Endothelial cell of umbilical vein (primary cell): ENCODE results near the gene ELMO1. TPM values are rescaled to one million over a fixed set of nuclear protein-coding genes. Genes with fewer than 3 reads are reported as not detected.

Experiments used
- BruUV-seq: library from RNA; stranded (reverse); fragments of 400-500 nt; replicated peaks from 2 replicates; lab custom pipeline; 2021; lab: Mats Ljungman, UMichigan
- CTCF ChIA-PET: fragments of 300-600, 350-600 bp; sonication (Branson Sonifier 250); formaldehyde crosslinking; loops from one replicate; lab custom pipeline; 2021; ENCODE audit warnings: antibody characterized with exemption, inconsistent platforms; lab: Charles Lee
- POLR2A ChIA-PET: fragments of 300-600, 350-600 bp; sonication (Branson Sonifier 250); formaldehyde crosslinking; loops from one replicate; lab custom pipeline; 2021; ENCODE audit warnings: antibody characterized with exemption, inconsistent platforms; lab: Charles Lee
- DNase-seq: peaks from one replicate; pipeline ENCODE4 v3.0.0-alpha.2; 2011; ENCODE audit warnings: low read depth, low spot score
- FAIRE-seq: peaks from 2 replicates; lab custom pipeline; 2011; peaks lifted over from hg19 to GRCh38; lab: Jason Lieb, UNC
- H2AFZ ChIP-seq: 2 replicates; pipeline ENCODE4 v1.6.0; 2012; ENCODE audit warnings: low read depth, low read length, control low read depth, inconsistent platforms
- H3K27ac ChIP-seq: 2 replicates; pipeline ENCODE4 v1.5.1; 2011; ENCODE audit warnings: low read depth, mild to moderate bottlenecking, control low read depth, low read length, moderate library complexity; ENCODE audit not compliant: insufficient read depth
- H3K27me3 ChIP-seq, 2 experiments: 2 replicates each; pipeline versions ENCODE4 v1.6.0 to v1.6.1; 2011; ENCODE audit warnings: low read length in 2 of 2, mixed read lengths in 1 of 2; ENCODE audit not compliant: control insufficient read depth in 2 of 2, insufficient read depth in 2 of 2
- H3K36me3 ChIP-seq, 2 experiments: 2 replicates in 1 of 2; 3 replicates in 1 of 2; pipeline ENCODE4 v1.5.1; 2011; ENCODE audit warnings: low read length in 2 of 2, mild to moderate bottlenecking in 1 of 2, moderate library complexity in 1 of 2; ENCODE audit not compliant: control insufficient read depth in 2 of 2, insufficient read depth in 2 of 2; ENCODE audit errors: extremely low read depth in 1 of 2
- H3K4me1 ChIP-seq: 3 replicates; pipeline ENCODE4 v1.5.1; 2011; ENCODE audit warnings: mild to moderate bottlenecking, low read length; ENCODE audit not compliant: control insufficient read depth, insufficient read depth; ENCODE audit errors: extremely low read depth
- H3K4me2 ChIP-seq: 2 replicates; pipeline ENCODE4 v1.6.1; 2011; ENCODE audit warnings: low read length, control low read depth, mixed read lengths; ENCODE audit not compliant: insufficient read depth
- H3K4me3 ChIP-seq, 3 experiments: fragments of 200-600 bp in 1 of 3; sonication (generic), shearing (Covaris generic) in 1 of 3; replicated peaks in 1 of 3; 2 replicates each; pipeline ENCODE4 v1.5.1; 2011 to 2016; ENCODE audit warnings: control low read depth in 3 of 3, low read length in 3 of 3, mild to moderate bottlenecking in 2 of 3, inconsistent platforms in 1 of 3, low read depth in 1 of 3, moderate library complexity in 1 of 3; ENCODE audit not compliant: insufficient read depth in 1 of 3
- H3K79me2 ChIP-seq: 2 replicates; pipeline ENCODE4 v1.6.0; 2012; ENCODE audit warnings: low read length, inconsistent platforms; ENCODE audit not compliant: control insufficient read depth, insufficient read depth
- H3K9ac ChIP-seq: replicated peaks from 2 replicates; pipeline ENCODE3; 2011; ENCODE audit warnings: low read length, control low read depth; ENCODE audit not compliant: insufficient read depth; ENCODE audit errors: extremely low read depth
- H3K9me1 ChIP-seq: replicated peaks from 3 replicates; pipeline ENCODE4 v1.6.0; 2011; ENCODE audit warnings: mild to moderate bottlenecking, low read length; ENCODE audit not compliant: control insufficient read depth, insufficient read depth; ENCODE audit errors: extremely low read depth
- H3K9me3 ChIP-seq: replicated peaks from 2 replicates; pipeline ENCODE4 v1.5.1; 2012; ENCODE audit warnings: low read length, inconsistent platforms; ENCODE audit not compliant: control insufficient read depth, insufficient read depth
- H4K20me1 ChIP-seq: replicated peaks from 2 replicates; pipeline ENCODE3; 2011; ENCODE audit warnings: mild to moderate bottlenecking, low read length; ENCODE audit not compliant: control insufficient read depth, insufficient read depth; ENCODE audit errors: extremely low read depth
- EZH2 ChIP-seq: IDR thresholded peaks from 2 replicates; pipeline ENCODE4 v1.6.1; 2012; ENCODE audit warnings: borderline replicate concordance, low read depth, mild to moderate bottlenecking, moderate library complexity, low read length, inconsistent platforms; ENCODE audit not compliant: severe bottlenecking
- FOS ChIP-seq: IDR thresholded peaks from 2 replicates; pipeline ENCODE4 v1.6.1; 2011; ENCODE audit warnings: mild to moderate bottlenecking, low read length, moderate library complexity, borderline replicate concordance; ENCODE audit not compliant: insufficient read depth
- GATA2 ChIP-seq: IDR thresholded peaks from 2 replicates; pipeline ENCODE4 v1.7.0; 2011; ENCODE audit warnings: low read depth, mild to moderate bottlenecking, moderate library complexity, mixed read lengths, low read length; ENCODE audit not compliant: insufficient read length, insufficient read depth
- JUN ChIP-seq: IDR thresholded peaks from 2 replicates; pipeline ENCODE4 v1.6.1; 2011; ENCODE audit warnings: borderline replicate concordance, low read depth; ENCODE audit not compliant: insufficient read length, insufficient read depth
- MYC ChIP-seq: IDR thresholded peaks from one replicate; pipeline ENCODE4 v1.6.1; 2011; ENCODE audit warnings: mild to moderate bottlenecking, low read depth, low read length
- POLR2A ChIP-seq: IDR thresholded peaks from 2 replicates; pipeline ENCODE4 v1.6.1; 2012; ENCODE audit warnings: low read depth, mild to moderate bottlenecking, control low read depth, low read length
- POLR2AphosphoS5 ChIP-seq: IDR thresholded peaks from 2 replicates; pipeline ENCODE4 v1.6.1; 2012; ENCODE audit warnings: low read depth, mild to moderate bottlenecking, control low read depth, low read length, moderate library complexity; ENCODE audit not compliant: insufficient read depth
- dilution Hi-C: fragments of 300-500 bp; cut with MboI; formaldehyde crosslinking; loops from one replicate; pipeline ENCODE4 v1.15.0; 2019; ENCODE audit warnings: low sequenced_read_pairs; ENCODE audit not compliant: extremely low pct_ligation_motif_present
- intact Hi-C: fragments of 100-400 bp; cut with micrococcal nuclease; formaldehyde crosslinking; loops from one replicate; pipeline ENCODE4 v1.10.0; 2022
- polyA plus RNA-seq, 4 experiments: library from polyadenylated mRNA; depleted of rRNA in 3 of 4; stranded (reverse) in 3 of 4; unstranded in 1 of 4; fragments of >200 nt; gene quantifications; 2 replicates each; pipeline versions ENCODE4 v1.2.1 to v1.2.3, GENCODE V29; 2011 to 2012; ENCODE audit warnings: missing spikeins in 1 of 4
- total RNA-seq: library from RNA; stranded (reverse); gene quantifications from 2 replicates; pipeline ENCODE4 v1.2.3, GENCODE V29; 2021
- TF ChIP-seq, protein P1 (sequence below), 2 donors: IDR thresholded peaks; 1 replicate in 1 of 2; 2 replicates in 1 of 2; pipeline ENCODE4 v1.5.1; 2011; ENCODE audit warnings: low read length in 2 of 2, mild to moderate bottlenecking in 2 of 2, moderate library complexity in 2 of 2, control low read depth in 1 of 2, inconsistent platforms in 1 of 2, low read depth in 1 of 2; ENCODE audit not compliant: insufficient read depth in 1 of 2; ENCODE audit errors: extremely low read depth in 1 of 2
- TF ChIP-seq, protein P2 (sequence below): IDR thresholded peaks from 2 replicates; pipeline ENCODE4 v1.6.1; 2011; ENCODE audit not compliant: insufficient read depth, insufficient read length

The ELMO1 gene
- total and polyA plus RNA-seq, 2 donors (not counting 3 experiments of a cell fraction or from before 2014, with no cell fraction given), result 17.0 to 30.6 TPM

DNA sequence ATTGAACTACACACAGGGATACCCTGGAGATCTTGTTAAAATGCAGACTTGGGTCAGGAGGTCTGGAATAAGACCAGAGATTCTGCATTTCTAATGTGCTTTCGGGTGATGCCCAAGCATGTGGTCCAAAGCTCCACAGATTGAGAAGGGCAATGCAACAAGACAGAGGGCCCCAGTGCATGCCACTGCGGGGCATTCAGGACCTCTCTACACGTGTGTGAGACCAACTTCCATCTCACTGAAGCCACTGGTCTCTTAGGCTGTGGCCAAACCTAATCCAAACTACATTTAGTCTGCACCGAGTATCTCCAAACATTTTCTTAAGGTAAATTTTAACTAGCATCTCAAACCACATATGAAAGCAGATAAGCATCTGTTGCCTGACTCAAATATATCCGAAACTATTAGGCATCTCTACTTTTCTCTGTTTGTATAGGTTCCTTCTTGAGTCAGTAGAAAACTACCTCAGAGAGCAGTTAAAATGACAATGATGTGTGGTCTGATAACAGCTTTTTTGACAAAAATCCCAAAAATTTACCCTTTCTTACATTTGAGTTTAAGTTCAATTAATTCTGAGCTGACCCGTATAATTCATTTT, 107.5 kb downstream of the ELMO1 start:
- Histone ChIP-seq H3K4me3 (no peak overlapping the region), H3K27me3 (no peaks in the 10 kb centered on the region), H3K9ac (no peak overlapping the region), H3K9me1 (no peaks in the 10 kb centered on the region), H3K36me3 (no peaks in the 10 kb centered on the region), H2AFZ (no peak overlapping the region), H3K9me3 (no peaks in the 10 kb centered on the region), H3K4me2 (no peak overlapping the region), H3K79me2 (no peaks in the 10 kb centered on the region), H3K4me1 (peaks cover 2% of the 10 kb centered on the region), H3K27ac (no peak overlapping the region), H4K20me1 (no peaks in the 10 kb centered on the region)
- intact Hi-C loops, result no loop called here
- ChIA-PET POLR2A (no interaction called here), CTCF (interaction anchor here (1.7 kb wide), 1 partner anchor 107 kb away, joined by 4 read pairs; the partner anchor contains the start of gene ELMO1)
- no peak for DNase-seq
- FAIRE-seq, result no peak
- dilution Hi-C loops, result no loop called here
- TF ChIP-seq GATA2, result no peak
- TF ChIP-seq JUN, result no peak
- no peak for TF ChIP-seq EZH2
- no peak for TF ChIP-seq POLR2AphosphoS5
- no TSS peak for BruUV-seq

DNA sequence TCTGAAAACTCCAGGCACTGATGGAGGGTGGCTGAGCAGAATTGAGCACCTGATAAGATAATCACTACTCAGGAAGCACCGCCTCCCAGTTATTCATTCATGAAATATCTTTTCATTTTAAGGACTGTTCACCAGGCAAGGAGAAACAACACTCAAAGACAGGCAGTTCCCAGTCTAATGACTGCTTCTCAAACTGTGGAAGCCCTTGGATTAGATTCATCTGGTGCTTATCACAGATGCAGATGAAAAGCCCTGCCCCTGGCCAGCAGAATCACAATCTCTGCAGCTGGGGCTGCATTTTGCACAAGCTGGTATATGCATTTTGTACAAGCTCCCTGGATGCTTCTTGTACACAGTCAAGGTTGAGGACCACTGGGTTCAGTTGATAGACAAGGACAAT, 109.7 kb downstream of the ELMO1 start:
- Histone ChIP-seq H3K27me3 (no peaks in the 10 kb centered on the region), H3K4me2 (no peak overlapping the region), H3K9ac (no peak overlapping the region), H3K9me3 (no peaks in the 10 kb centered on the region), H4K20me1 (no peaks in the 10 kb centered on the region), H3K9me1 (no peaks in the 10 kb centered on the region), H3K4me1 (no peaks in the 10 kb centered on the region), H3K36me3 (no peaks in the 10 kb centered on the region), H2AFZ (no peak overlapping the region), H3K4me3 (no peak overlapping the region), H3K27ac (no peak overlapping the region), H3K79me2 (no peaks in the 10 kb centered on the region)
- dilution Hi-C loops (no loop called here), intact Hi-C loops (no loop called here)
- TF ChIP-seq FOS (no peak), JUN (no peak), EZH2 (no peak), GATA2 (no peak), MYC (no peak), POLR2AphosphoS5 (no peak), POLR2A (no peak)
- TF ChIP-seq, protein P1, sequence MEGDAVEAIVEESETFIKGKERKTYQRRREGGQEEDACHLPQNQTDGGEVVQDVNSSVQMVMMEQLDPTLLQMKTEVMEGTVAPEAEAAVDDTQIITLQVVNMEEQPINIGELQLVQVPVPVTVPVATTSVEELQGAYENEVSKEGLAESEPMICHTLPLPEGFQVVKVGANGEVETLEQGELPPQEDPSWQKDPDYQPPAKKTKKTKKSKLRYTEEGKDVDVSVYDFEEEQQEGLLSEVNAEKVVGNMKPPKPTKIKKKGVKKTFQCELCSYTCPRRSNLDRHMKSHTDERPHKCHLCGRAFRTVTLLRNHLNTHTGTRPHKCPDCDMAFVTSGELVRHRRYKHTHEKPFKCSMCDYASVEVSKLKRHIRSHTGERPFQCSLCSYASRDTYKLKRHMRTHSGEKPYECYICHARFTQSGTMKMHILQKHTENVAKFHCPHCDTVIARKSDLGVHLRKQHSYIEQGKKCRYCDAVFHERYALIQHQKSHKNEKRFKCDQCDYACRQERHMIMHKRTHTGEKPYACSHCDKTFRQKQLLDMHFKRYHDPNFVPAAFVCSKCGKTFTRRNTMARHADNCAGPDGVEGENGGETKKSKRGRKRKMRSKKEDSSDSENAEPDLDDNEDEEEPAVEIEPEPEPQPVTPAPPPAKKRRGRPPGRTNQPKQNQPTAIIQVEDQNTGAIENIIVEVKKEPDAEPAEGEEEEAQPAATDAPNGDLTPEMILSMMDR (IDR thresholded peaks at IDR 0.05; ENCODE audit: extremely low read depth in 1 of 2, insufficient read depth in 1 of 2, low read depth in 1 of 2, low read length in 2 of 2), result no peak
- TF ChIP-seq, protein P2, sequence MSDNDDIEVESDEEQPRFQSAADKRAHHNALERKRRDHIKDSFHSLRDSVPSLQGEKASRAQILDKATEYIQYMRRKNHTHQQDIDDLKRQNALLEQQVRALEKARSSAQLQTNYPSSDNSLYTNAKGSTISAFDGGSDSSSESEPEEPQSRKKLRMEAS, result no peak
- CTCF ChIA-PET, result interaction anchor here (1.2 kb wide), 1 partner anchor 157 kb away, joined by 3 read pairs; no protein-coding TSS in a partner anchor
- FAIRE-seq (no peak), DNase-seq (no peak)
- no TSS peak for BruUV-seq
- POLR2A ChIA-PET, result no interaction called here
